ENCODE measurements around the gene ZNF646. TPM values are rescaled to one million over a fixed set of nuclear protein-coding genes. Genes with fewer than 3 reads are reported as not detected.

ZNF646 gene
- polyA plus RNA-seq, 1 donor from 2014 or later = 8.5 TPM

DNA sequence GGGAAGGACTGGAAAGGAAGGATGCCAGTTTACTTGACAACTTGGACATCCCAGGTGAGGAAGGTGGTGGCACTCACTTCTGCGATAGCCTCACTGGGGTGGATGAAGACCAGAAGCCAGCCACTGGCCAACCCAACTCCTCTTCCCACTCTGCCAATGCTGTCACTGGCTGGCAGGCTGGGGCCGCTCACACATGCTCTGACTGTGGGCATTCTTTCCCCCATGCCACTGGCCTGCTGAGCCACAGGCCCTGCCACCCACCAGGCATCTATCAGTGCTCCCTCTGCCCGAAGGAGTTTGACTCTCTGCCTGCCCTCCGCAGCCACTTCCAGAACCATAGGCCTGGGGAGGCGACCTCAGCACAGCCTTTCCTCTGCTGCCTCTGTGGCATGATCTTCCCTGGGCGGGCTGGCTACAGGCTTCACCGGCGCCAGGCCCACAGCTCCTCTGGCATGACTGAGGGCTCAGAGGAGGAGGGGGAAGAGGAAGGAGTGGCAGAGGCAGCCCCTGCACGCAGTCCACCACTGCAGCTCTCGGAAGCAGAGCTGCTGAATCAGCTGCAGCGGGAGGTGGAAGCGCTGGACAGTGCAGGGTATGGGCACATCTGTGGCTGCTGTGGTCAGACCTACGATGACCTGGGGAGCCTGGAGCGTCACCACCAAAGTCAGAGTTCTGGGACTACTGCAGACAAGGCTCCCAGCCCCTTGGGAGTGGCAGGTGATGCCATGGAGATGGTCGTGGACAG is 4.5 kb downstream of the ZNF646 start:
- no peaks in the 10 kb centered on the region for H4K20me1 ChIP-seq (ENCODE audit: insufficient read depth)
- H2AFZ ChIP-seq (ENCODE audit: low read depth, low read length) = no peak overlapping the region
- H3K9me2 ChIP-seq (ENCODE audit: insufficient read depth, low read length) = no peaks in the 10 kb centered on the region
- H3K9ac ChIP-seq (ENCODE audit: low read length) = no peak overlapping the region
- H3K4me2 ChIP-seq (ENCODE audit: low read length) = no peak overlapping the region
- no peaks in the 10 kb centered on the region for H3K27me3 ChIP-seq (ENCODE audit: insufficient read depth, low read depth, low read length)
- H3F3A ChIP-seq (ENCODE audit: insufficient read depth, low read length, poor library complexity, severe bottlenecking) = no peaks in the 10 kb centered on the region
- peaks cover 11% of the 10 kb centered on the region for H3K36me3 ChIP-seq (ENCODE audit: insufficient read depth, low read length)
- H3K9me3 ChIP-seq (ENCODE audit: low read length) = no peaks in the 10 kb centered on the region
- H3K4me3 ChIP-seq (ENCODE audit: low read length) = no peak overlapping the region
- H3K27ac ChIP-seq (ENCODE audit: low read length) = no peak overlapping the region
- peaks cover 19% of the 10 kb centered on the region for H3K79me2 ChIP-seq (replicated peaks; ENCODE audit: insufficient read depth, low read length)
- TF ChIP-seq EZH2 (IDR thresholded peaks at IDR 0.05; ENCODE audit: borderline replicate concordance, insufficient read depth, low read length, poor library complexity, severe bottlenecking) = no peak
- no peak for TF ChIP-seq MXI1 (conservative IDR thresholded peaks at IDR 0.05; ENCODE audit: poor library complexity, severe bottlenecking)
- TF ChIP-seq, protein P1, sequence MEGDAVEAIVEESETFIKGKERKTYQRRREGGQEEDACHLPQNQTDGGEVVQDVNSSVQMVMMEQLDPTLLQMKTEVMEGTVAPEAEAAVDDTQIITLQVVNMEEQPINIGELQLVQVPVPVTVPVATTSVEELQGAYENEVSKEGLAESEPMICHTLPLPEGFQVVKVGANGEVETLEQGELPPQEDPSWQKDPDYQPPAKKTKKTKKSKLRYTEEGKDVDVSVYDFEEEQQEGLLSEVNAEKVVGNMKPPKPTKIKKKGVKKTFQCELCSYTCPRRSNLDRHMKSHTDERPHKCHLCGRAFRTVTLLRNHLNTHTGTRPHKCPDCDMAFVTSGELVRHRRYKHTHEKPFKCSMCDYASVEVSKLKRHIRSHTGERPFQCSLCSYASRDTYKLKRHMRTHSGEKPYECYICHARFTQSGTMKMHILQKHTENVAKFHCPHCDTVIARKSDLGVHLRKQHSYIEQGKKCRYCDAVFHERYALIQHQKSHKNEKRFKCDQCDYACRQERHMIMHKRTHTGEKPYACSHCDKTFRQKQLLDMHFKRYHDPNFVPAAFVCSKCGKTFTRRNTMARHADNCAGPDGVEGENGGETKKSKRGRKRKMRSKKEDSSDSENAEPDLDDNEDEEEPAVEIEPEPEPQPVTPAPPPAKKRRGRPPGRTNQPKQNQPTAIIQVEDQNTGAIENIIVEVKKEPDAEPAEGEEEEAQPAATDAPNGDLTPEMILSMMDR (IDR thresholded peaks at IDR 0.05; ENCODE audit: poor library complexity, severe bottlenecking) = no peak
- TF ChIP-seq, protein P2, sequence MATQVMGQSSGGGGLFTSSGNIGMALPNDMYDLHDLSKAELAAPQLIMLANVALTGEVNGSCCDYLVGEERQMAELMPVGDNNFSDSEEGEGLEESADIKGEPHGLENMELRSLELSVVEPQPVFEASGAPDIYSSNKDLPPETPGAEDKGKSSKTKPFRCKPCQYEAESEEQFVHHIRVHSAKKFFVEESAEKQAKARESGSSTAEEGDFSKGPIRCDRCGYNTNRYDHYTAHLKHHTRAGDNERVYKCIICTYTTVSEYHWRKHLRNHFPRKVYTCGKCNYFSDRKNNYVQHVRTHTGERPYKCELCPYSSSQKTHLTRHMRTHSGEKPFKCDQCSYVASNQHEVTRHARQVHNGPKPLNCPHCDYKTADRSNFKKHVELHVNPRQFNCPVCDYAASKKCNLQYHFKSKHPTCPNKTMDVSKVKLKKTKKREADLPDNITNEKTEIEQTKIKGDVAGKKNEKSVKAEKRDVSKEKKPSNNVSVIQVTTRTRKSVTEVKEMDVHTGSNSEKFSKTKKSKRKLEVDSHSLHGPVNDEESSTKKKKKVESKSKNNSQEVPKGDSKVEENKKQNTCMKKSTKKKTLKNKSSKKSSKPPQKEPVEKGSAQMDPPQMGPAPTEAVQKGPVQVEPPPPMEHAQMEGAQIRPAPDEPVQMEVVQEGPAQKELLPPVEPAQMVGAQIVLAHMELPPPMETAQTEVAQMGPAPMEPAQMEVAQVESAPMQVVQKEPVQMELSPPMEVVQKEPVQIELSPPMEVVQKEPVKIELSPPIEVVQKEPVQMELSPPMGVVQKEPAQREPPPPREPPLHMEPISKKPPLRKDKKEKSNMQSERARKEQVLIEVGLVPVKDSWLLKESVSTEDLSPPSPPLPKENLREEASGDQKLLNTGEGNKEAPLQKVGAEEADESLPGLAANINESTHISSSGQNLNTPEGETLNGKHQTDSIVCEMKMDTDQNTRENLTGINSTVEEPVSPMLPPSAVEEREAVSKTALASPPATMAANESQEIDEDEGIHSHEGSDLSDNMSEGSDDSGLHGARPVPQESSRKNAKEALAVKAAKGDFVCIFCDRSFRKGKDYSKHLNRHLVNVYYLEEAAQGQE (IDR thresholded peaks at IDR 0.05; ENCODE audit: borderline replicate concordance) = no peak
- TF ChIP-seq TAF1 (IDR thresholded peaks at IDR 0.05; ENCODE audit: low read depth) = no peak
- TF ChIP-seq RAD21 (conservative IDR thresholded peaks at IDR 0.05) = no peak
- no peak for TF ChIP-seq POLR2AphosphoS5 (IDR thresholded peaks at IDR 0.05)
- no peak for TF ChIP-seq EP300 (conservative IDR thresholded peaks at IDR 0.05; ENCODE audit: poor library complexity, severe bottlenecking)
- TF ChIP-seq SMC3 (conservative IDR thresholded peaks at IDR 0.05; ENCODE audit: poor library complexity) = no peak

DNA sequence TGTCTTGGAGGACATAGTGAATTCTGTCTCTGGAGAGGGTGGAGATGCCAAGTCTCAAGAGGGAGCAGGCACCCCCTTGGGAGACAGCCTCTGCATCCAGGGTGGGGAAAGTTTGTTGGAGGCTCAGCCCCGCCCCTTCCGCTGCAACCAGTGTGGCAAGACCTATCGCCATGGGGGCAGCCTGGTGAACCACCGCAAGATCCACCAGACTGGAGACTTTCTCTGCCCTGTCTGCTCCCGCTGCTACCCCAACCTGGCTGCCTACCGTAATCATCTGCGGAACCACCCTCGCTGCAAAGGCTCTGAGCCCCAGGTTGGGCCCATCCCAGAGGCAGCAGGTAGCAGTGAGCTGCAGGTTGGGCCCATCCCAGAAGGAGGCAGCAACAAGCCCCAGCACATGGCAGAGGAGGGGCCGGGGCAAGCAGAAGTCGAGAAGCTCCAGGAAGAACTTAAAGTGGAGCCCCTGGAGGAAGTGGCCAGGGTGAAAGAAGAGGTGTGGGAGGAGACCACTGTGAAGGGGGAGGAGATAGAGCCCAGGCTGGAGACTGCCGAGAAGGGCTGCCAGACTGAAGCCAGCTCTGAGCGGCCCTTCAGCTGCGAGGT is 5.2 kb downstream of the ZNF646 start:
- Histone ChIP-seq H3K79me2 (replicated peaks; ENCODE audit: insufficient read depth, low read length) (peaks cover 19% of the 10 kb centered on the region), H3F3A (ENCODE audit: insufficient read depth, low read length, poor library complexity, severe bottlenecking) (no peaks in the 10 kb centered on the region), H3K9ac (ENCODE audit: low read length) (no peak overlapping the region), H3K36me3 (ENCODE audit: insufficient read depth, low read length) (peaks cover 11% of the 10 kb centered on the region), H3K9me3 (ENCODE audit: low read length) (no peaks in the 10 kb centered on the region), H3K27me3 (ENCODE audit: insufficient read depth, low read depth, low read length) (no peaks in the 10 kb centered on the region), H3K27ac (ENCODE audit: low read length) (no peak overlapping the region), H4K20me1 (ENCODE audit: insufficient read depth) (no peaks in the 10 kb centered on the region), H3K4me3 (ENCODE audit: low read length) (no peak overlapping the region), H2AFZ (ENCODE audit: low read depth, low read length) (no peak overlapping the region), H3K9me2 (ENCODE audit: insufficient read depth, low read length) (no peaks in the 10 kb centered on the region), H3K4me2 (ENCODE audit: low read length) (no peak overlapping the region)
- TF ChIP-seq, protein P1 (IDR thresholded peaks at IDR 0.05; ENCODE audit: poor library complexity, severe bottlenecking) = no peak
- TF ChIP-seq EP300 (conservative IDR thresholded peaks at IDR 0.05; ENCODE audit: poor library complexity, severe bottlenecking) = no peak
- TF ChIP-seq, protein P2 (IDR thresholded peaks at IDR 0.05; ENCODE audit: borderline replicate concordance) = no peak
- TF ChIP-seq TAF1 (IDR thresholded peaks at IDR 0.05; ENCODE audit: low read depth) = no peak
- TF ChIP-seq POLR2AphosphoS5 (IDR thresholded peaks at IDR 0.05) = no peak
- TF ChIP-seq MXI1 (conservative IDR thresholded peaks at IDR 0.05; ENCODE audit: poor library complexity, severe bottlenecking) = no peak
- no peak for TF ChIP-seq EZH2 (IDR thresholded peaks at IDR 0.05; ENCODE audit: borderline replicate concordance, insufficient read depth, low read length, poor library complexity, severe bottlenecking)
- no peak for TF ChIP-seq SMC3 (conservative IDR thresholded peaks at IDR 0.05; ENCODE audit: poor library complexity)
- TF ChIP-seq RAD21 (conservative IDR thresholded peaks at IDR 0.05) = no peak
